PC-3 (cell line): ENCODE results near the gene GFAP. TPM values are rescaled to one million over a fixed set of nuclear protein-coding genes. Genes with fewer than 3 reads are reported as not detected.

Experiments used
- ATAC-seq: fragments of 200-7000 bp; cut with Tn5 transposase; 2 replicates; pipeline ENCODE4 v1.9.1; 2020; ENCODE audit warnings: mild to moderate bottlenecking, moderate library complexity
- BruUV-seq: library from RNA; stranded (reverse); fragments of 400-500 nt; replicated peaks from 2 replicates; lab custom pipeline; 2021; lab: Mats Ljungman, UMichigan
- CTCF ChIA-PET: fragments of 300-600 bp; sonication (Branson Sonifier 250); formaldehyde crosslinking; loops from one replicate; lab custom pipeline; 2022; ENCODE audit warnings: antibody characterized with exemption; lab: Charles Lee
- POLR2A ChIA-PET: fragments of 300-600 bp; sonication (Branson Sonifier 250); formaldehyde crosslinking; loops from one replicate; lab custom pipeline; 2022; ENCODE audit warnings: antibody characterized with exemption; ENCODE audit not compliant: unreplicated experiment; lab: Charles Lee
- DNase-seq: peaks from one replicate; pipeline ENCODE4 v3.0.0-alpha.2; 2015
- H2AFZ ChIP-seq: fragments of 300-600 bp; sonication (generic); 2 replicates; pipeline ENCODE4 v1.6.0; 2016; ENCODE audit warnings: antibody characterized with exemption, low read length
- H3F3A ChIP-seq: fragments of 300-600 bp; sonication (generic); one replicate; pipeline ENCODE4 v1.6.0; 2017; ENCODE audit warnings: antibody characterized with exemption, low read length, control low read depth, mild to moderate bottlenecking; ENCODE audit not compliant: unreplicated experiment
- H3K27ac ChIP-seq: fragments of 300-600 bp; sonication (generic); 2 replicates; pipeline ENCODE4 v1.5.1; 2016; ENCODE audit warnings: mild to moderate bottlenecking, low read length
- H3K27me3 ChIP-seq: fragments of 300-600 bp; sonication (generic); 2 replicates; pipeline ENCODE4 v1.6.1; 2016; ENCODE audit warnings: low read length, mixed read lengths
- H3K36me3 ChIP-seq: fragments of 300-600 bp; sonication (generic); 2 replicates; pipeline ENCODE4 v1.6.1; 2016; ENCODE audit warnings: low read depth, mixed run types, low read length, mixed read lengths
- H3K4me1 ChIP-seq: fragments of 300-600 bp; sonication (generic); 2 replicates; pipeline ENCODE4 v1.5.1; 2016; ENCODE audit warnings: low read length; ENCODE audit not compliant: insufficient read depth
- H3K4me2 ChIP-seq: fragments of 300-600 bp; sonication (generic); 2 replicates; pipeline ENCODE4 v1.6.0; 2016; ENCODE audit warnings: low read length
- H3K4me3 ChIP-seq: fragments of 300-600 bp; sonication (generic); 2 replicates; pipeline ENCODE4 v1.5.1; 2016; ENCODE audit warnings: mild to moderate bottlenecking, low read length, mixed read lengths
- H3K79me2 ChIP-seq: fragments of 300-600 bp; sonication (generic); 2 replicates; pipeline ENCODE4 v1.6.1; 2017; ENCODE audit warnings: low read length, mixed read lengths
- H3K9ac ChIP-seq: fragments of 300-600 bp; sonication (generic); 2 replicates; pipeline ENCODE4 v1.6.0; 2016; ENCODE audit warnings: mild to moderate bottlenecking, low read length
- H3K9me2 ChIP-seq: fragments of 300-600 bp; sonication (generic); replicated peaks from 2 replicates; pipeline ENCODE4 v1.6.1; 2016; ENCODE audit warnings: mixed run types, low read length, mixed read lengths
- H3K9me3 ChIP-seq: fragments of 300-600 bp; sonication (generic); 2 replicates; pipeline ENCODE4 v1.6.1; 2016; ENCODE audit warnings: low read length, mixed read lengths
- H4K20me1 ChIP-seq: fragments of 300-600 bp; sonication (generic); 2 replicates; pipeline ENCODE4 v1.6.1; 2016; ENCODE audit warnings: low read length, mixed read lengths
- EZH2 ChIP-seq: fragments of 300-600 bp; sonication (generic); IDR thresholded peaks from one replicate; pipeline ENCODE4 v1.6.1; 2017; ENCODE audit warnings: antibody characterized with exemption, mild to moderate bottlenecking, low read length; ENCODE audit not compliant: unreplicated experiment
- EZH2phosphoT487 ChIP-seq: fragments of 300-600 bp; sonication (generic); IDR thresholded peaks from 2 replicates; pipeline ENCODE4 v1.6.1; 2018; ENCODE audit warnings: mild to moderate bottlenecking, antibody characterized with exemption, low read length, borderline replicate concordance
- intact Hi-C: fragments of 100-400 bp; cut with micrococcal nuclease; formaldehyde crosslinking; loops from 2 replicates; pipeline ENCODE4 v1.9.0; 2023
- total RNA-seq: library from RNA; depleted of rRNA; stranded (reverse); fragments of >200 nt; gene quantifications from 2 replicates; pipeline ENCODE4 v1.2.3, GENCODE V29; 2014
- TF ChIP-seq, protein P1 (sequence below): fragments of 300-600 bp; sonication (generic); conservative IDR thresholded peaks from 2 replicates; pipeline ENCODE4 v1.5.1; 2017; ENCODE audit warnings: antibody characterized with exemption, low read depth, mild to moderate bottlenecking, low read length

GFAP gene
- total RNA-seq, 1 experiment from 2014 or later = 0.29 TPM

GRCh38 chr17:44926821-44927525 is 11.7 kb upstream of the GFAP start:
- H2AFZ ChIP-seq = no peak overlapping the region
- ChIA-PET CTCF (no interaction called here), POLR2A (no interaction called here)
- no peaks in the 10 kb centered on the region for H3K27me3 ChIP-seq
- H3K9me2 ChIP-seq = no peaks in the 10 kb centered on the region
- no peaks in the 10 kb centered on the region for H3K79me2 ChIP-seq
- intact Hi-C loops = no loop called here
- DNase-seq (no peak), ATAC-seq (no peak)
- H4K20me1 ChIP-seq = no peaks in the 10 kb centered on the region
- no peak overlapping the region for H3K4me2 ChIP-seq
- no peak overlapping the region for H3K9ac ChIP-seq
- TF ChIP-seq, protein P1, sequence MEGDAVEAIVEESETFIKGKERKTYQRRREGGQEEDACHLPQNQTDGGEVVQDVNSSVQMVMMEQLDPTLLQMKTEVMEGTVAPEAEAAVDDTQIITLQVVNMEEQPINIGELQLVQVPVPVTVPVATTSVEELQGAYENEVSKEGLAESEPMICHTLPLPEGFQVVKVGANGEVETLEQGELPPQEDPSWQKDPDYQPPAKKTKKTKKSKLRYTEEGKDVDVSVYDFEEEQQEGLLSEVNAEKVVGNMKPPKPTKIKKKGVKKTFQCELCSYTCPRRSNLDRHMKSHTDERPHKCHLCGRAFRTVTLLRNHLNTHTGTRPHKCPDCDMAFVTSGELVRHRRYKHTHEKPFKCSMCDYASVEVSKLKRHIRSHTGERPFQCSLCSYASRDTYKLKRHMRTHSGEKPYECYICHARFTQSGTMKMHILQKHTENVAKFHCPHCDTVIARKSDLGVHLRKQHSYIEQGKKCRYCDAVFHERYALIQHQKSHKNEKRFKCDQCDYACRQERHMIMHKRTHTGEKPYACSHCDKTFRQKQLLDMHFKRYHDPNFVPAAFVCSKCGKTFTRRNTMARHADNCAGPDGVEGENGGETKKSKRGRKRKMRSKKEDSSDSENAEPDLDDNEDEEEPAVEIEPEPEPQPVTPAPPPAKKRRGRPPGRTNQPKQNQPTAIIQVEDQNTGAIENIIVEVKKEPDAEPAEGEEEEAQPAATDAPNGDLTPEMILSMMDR = no peak
- no peak for TF ChIP-seq EZH2
- TF ChIP-seq EZH2phosphoT487 = no peak
- H3K9me3 ChIP-seq = no peaks in the 10 kb centered on the region
- H3K36me3 ChIP-seq = peaks cover 64% of the 10 kb centered on the region
- H3K4me1 ChIP-seq = 0 out of 2 replicates have a peak, but pooled peaks cover 3% of the 10 kb centered on the region
- peaks cover 7% of the 10 kb centered on the region for H3F3A ChIP-seq
- no peak overlapping the region for H3K4me3 ChIP-seq
- no TSS peak for BruUV-seq
- no peak overlapping the region for H3K27ac ChIP-seq

GRCh38 chr17:44925731-44926697 is 10.7 kb upstream of the GFAP start:
- Histone ChIP-seq H3K4me1 (0 out of 2 replicates have a peak, but pooled peaks cover 3% of the 10 kb centered on the region), H3K27ac (no peak overlapping the region), H3K27me3 (no peaks in the 10 kb centered on the region), H3K36me3 (peaks cover 54% of the 10 kb centered on the region), H2AFZ (no peak overlapping the region), H4K20me1 (no peaks in the 10 kb centered on the region), H3K9ac (no peak overlapping the region), H3K79me2 (no peaks in the 10 kb centered on the region), H3K9me2 (no peaks in the 10 kb centered on the region), H3K9me3 (no peaks in the 10 kb centered on the region), H3F3A (peaks cover 7% of the 10 kb centered on the region), H3K4me3 (no peak overlapping the region), H3K4me2 (no peak overlapping the region)
- TF ChIP-seq, protein P1 = no peak
- TF ChIP-seq EZH2 = no peak
- TF ChIP-seq EZH2phosphoT487 = no peak
- no TSS peak for BruUV-seq
- POLR2A ChIA-PET = no interaction called here
- intact Hi-C loops = no loop called here
- CTCF ChIA-PET = no interaction called here
- ATAC-seq (no peak), DNase-seq (no peak)
